Measurements from ENCODE around the gene ANGPTL5.

The ANGPTL5 gene

GRCh38 chr11:101914738-101915426, 1.4 kb downstream of the ANGPTL5 start, which contains the start of gene CEP126:
Gene CEP126 (plus strand): TSS chr11:101915010. CDS start chr11:101915285, 275 bp downstream.
- no peak for TF ChIP-seq CTCF (IDR thresholded peaks at IDR 0.05; ENCODE audit: borderline replicate concordance, insufficient read depth, low read depth, low read length)
- H3K4me3 ChIP-seq (ENCODE audit: low read depth, low read length) = peak within 1 kb of the TSS; percentile 51

GRCh38 chr11:101914341-101914737, 2.0 kb downstream of the ANGPTL5 start:
- no peak for TF ChIP-seq CTCF (IDR thresholded peaks at IDR 0.05; ENCODE audit: borderline replicate concordance, insufficient read depth, low read depth, low read length)
- peak overlapping the region; percentile 51 for H3K4me3 ChIP-seq (ENCODE audit: low read depth, low read length)

- no peak overlapping the region for H3K4me3 ChIP-seq (ENCODE audit: low read depth, low read length)
- TF ChIP-seq CTCF (IDR thresholded peaks at IDR 0.05; ENCODE audit: borderline replicate concordance, insufficient read depth, low read depth, low read length) = no peak
Measured at GRCh38 chr11:101913656-101914055, 2.7 kb downstream of the ANGPTL5 start.

- TF ChIP-seq CTCF (IDR thresholded peaks at IDR 0.05; ENCODE audit: borderline replicate concordance, insufficient read depth, low read depth, low read length) = no peak
- H3K4me3 ChIP-seq (ENCODE audit: low read depth, low read length) = no peak overlapping the region
Measured at GRCh38 chr11:101912823-101913284, 3.5 kb downstream of the ANGPTL5 start.

GRCh38 chr11:101909087-101909486, 7.2 kb downstream of the ANGPTL5 start:
- H3K4me3 ChIP-seq (ENCODE audit: low read depth, low read length) = no peak overlapping the region
- TF ChIP-seq CTCF (IDR thresholded peaks at IDR 0.05; ENCODE audit: borderline replicate concordance, insufficient read depth, low read depth, low read length) = no peak

- TF ChIP-seq CTCF (IDR thresholded peaks at IDR 0.05; ENCODE audit: borderline replicate concordance, insufficient read depth, low read depth, low read length) = no peak
- H3K4me3 ChIP-seq (ENCODE audit: low read depth, low read length) = no peak overlapping the region
Measured at GRCh38 chr11:101907815-101908214, 8.5 kb downstream of the ANGPTL5 start.

GRCh38 chr11:101894505-101894904, 21.8 kb downstream of the ANGPTL5 start:
- TF ChIP-seq CTCF (IDR thresholded peaks at IDR 0.05; ENCODE audit: borderline replicate concordance, insufficient read depth, low read depth, low read length) = no peak
- no peak overlapping the region for H3K4me3 ChIP-seq (ENCODE audit: low read depth, low read length)
